ENCODE results near the gene UACA. TPM values are rescaled to one million over a fixed set of nuclear protein-coding genes. Genes with fewer than 3 reads are reported as not detected.

The UACA gene
- total RNA-seq, 1 donor from 2014 or later = 39.7 TPM

- H3K4me3 ChIP-seq (ENCODE audit: low read depth, low read length) = no peak overlapping the region
- DNase-seq (ENCODE audit: low read depth) = no peak
- TF ChIP-seq CTCF (conservative IDR thresholded peaks at IDR 0.05; ENCODE audit: low read depth, low read length) = no peak
Observed at GRCh38 chr15:70801109-70801508, 37.8 kb upstream of the UACA start.

- H3K4me3 ChIP-seq (ENCODE audit: low read depth, low read length) = no peak overlapping the region
- no peak for TF ChIP-seq CTCF (conservative IDR thresholded peaks at IDR 0.05; ENCODE audit: low read depth, low read length)
- DNase-seq (ENCODE audit: low read depth) = peak; percentile 66
Observed at GRCh38 chr15:70799667-70800450, 36.5 kb upstream of the UACA start.

- TF ChIP-seq CTCF (conservative IDR thresholded peaks at IDR 0.05; ENCODE audit: low read depth, low read length) = no peak
- no peak overlapping the region for H3K4me3 ChIP-seq (ENCODE audit: low read depth, low read length)
- DNase-seq (ENCODE audit: low read depth) = no peak
Observed at GRCh38 chr15:70797464-70797863, 34.1 kb upstream of the UACA start.

GRCh38 chr15:70796516-70797310, 33.4 kb upstream of the UACA start:
- no peak for DNase-seq (ENCODE audit: low read depth)
- no peak overlapping the region for H3K4me3 ChIP-seq (ENCODE audit: low read depth, low read length)
- no peak for TF ChIP-seq CTCF (conservative IDR thresholded peaks at IDR 0.05; ENCODE audit: low read depth, low read length)

- DNase-seq (ENCODE audit: low read depth) = peak; percentile 85
- peak overlapping the region; percentile 7 for H3K4me3 ChIP-seq (ENCODE audit: low read depth, low read length)
Observed at GRCh38 chr15:70795311-70795665, 31.9 kb upstream of the UACA start.

GRCh38 chr15:70794596-70795310, 31.4 kb upstream of the UACA start:
- no peak for DNase-seq (ENCODE audit: low read depth)
- TF ChIP-seq CTCF (conservative IDR thresholded peaks at IDR 0.05; ENCODE audit: low read depth, low read length) = no peak
- peak overlapping the region; percentile 7 for H3K4me3 ChIP-seq (ENCODE audit: low read depth, low read length)

More at GRCh38 chr15:70795311-70795665, 31.9 kb upstream of the UACA start:
- TF ChIP-seq CTCF (conservative IDR thresholded peaks at IDR 0.05; ENCODE audit: low read depth, low read length) = no peak

Data from epithelial cell of proximal tubule (primary cell).